Body of pancreas (tissue), 4 donors: ENCODE data around the gene DDX5. TPM values are rescaled to one million over a fixed set of nuclear protein-coding genes. Genes with fewer than 3 reads are reported as not detected.
A peak's percentile ranks its signal among the peaks of the same experiment; 100 is the strongest.

Experiments used
- ATAC-seq: fragments of 150-250 bp; one replicate; pipeline ENCODE4 v1.9.1; 2016
- DNase-seq, 4 donors: peaks; one replicate each; pipeline ENCODE4 v3.0.0-alpha.2; 2019
- H3K27ac ChIP-seq, 4 donors: fragments of 200-600 bp; sonication (generic); 1 replicate in 3 of 4; 2 replicates in 1 of 4; pipeline versions ENCODE4 v1.5.1 to v1.6.1; 2016 to 2019; ENCODE audit warnings: mild to moderate bottlenecking in 1 of 4, mixed read lengths in 1 of 4, moderate library complexity in 1 of 4
- H3K27me3 ChIP-seq, 2 donors: fragments of 200-600 bp; sonication (generic); one replicate each; pipeline ENCODE4 v1.6.0; 2016; ENCODE audit warnings: mild to moderate bottlenecking in 1 of 2
- H3K36me3 ChIP-seq, 2 donors: fragments of 200-600 bp; sonication (generic); replicated peaks in 1 of 2; 2 replicates each; pipeline ENCODE4 v1.5.1; 2016; ENCODE audit warnings: low read depth in 2 of 2; ENCODE audit not compliant: insufficient read depth in 1 of 2
- H3K4me1 ChIP-seq: fragments of 200-600 bp; sonication (generic); one replicate; pipeline ENCODE4 v1.6.0; 2016
- H3K4me3 ChIP-seq, 2 donors: fragments of 200-600 bp; sonication (generic); 1 replicate in 1 of 2; 2 replicates in 1 of 2; pipeline ENCODE4 v1.5.1; 2016 to 2019
- H3K9me3 ChIP-seq, 3 donors: fragments of 200-600 bp; sonication (generic); 1 replicate in 2 of 3; 2 replicates in 1 of 3; pipeline ENCODE4 v1.5.1; 2016
- POLR2A ChIP-seq, 3 donors: fragments of 450-650 bp; IDR thresholded peaks; one replicate each; pipeline ENCODE4 v1.6.1; 2016; ENCODE audit warnings: antibody characterized with exemption in 3 of 3, mild to moderate bottlenecking in 2 of 3
- WGBS, 2 donors: methylation state at CpG; one replicate each; pipeline ENCODE4 v1.1.5; 2017; 5-methylcytosine and 5-hydroxymethylcytosine counted together
- intact Hi-C: fragments of 100-400 bp; cut with DNase I; formaldehyde crosslinking; loops from one replicate; pipeline ENCODE4 v1.15.1; 2023
- total RNA-seq, 2 donors: library from RNA; depleted of rRNA; stranded (reverse); fragments of >200 nt; gene quantifications; one replicate each; pipeline ENCODE4 v1.1.0, GENCODE V29; 2016
- TF ChIP-seq, protein P1 (sequence below), 7 experiments: fragments of 450-650 bp in 4 of 7; fragments of 200-600 bp in 3 of 7; sonication (generic) in 3 of 7; IDR thresholded peaks; one replicate each; pipeline ENCODE4 v1.5.1; 2016 to 2019; ENCODE audit warnings: antibody characterized with exemption in 7 of 7

DDX5 gene
- total RNA-seq, 2 donors from 2014 or later: 487 to 513 TPM

DNA sequence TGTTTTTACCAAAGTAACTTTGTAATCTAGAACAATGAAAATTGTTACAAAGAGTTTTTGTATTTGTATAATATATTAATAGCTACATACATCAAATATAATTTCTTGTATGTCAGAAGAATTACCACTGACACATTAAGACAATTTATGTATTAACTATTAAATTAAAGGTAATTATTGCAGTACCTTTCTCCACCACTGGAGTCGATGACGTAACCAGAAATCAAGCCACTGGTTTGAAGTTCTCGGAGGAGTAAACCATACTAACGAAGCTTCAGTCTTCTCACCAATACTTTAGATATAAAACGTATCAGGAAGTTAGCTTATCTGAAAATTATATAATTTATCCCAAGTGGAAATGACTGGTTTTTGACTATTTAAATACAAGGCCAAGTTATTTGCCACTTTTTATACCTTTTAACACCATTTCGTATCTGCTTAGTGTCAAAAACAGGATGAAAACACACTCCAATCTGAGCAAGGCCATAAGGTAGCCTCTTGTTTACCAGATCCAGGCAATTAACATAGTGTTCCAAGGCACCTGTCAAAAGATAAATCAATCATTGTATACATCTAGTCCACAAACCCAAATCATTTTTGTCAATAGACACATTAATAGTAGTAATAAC, 13.5 kb downstream of the DDX5 start:
- WGBS, 2 donors: 81 to 85% methylated on average over 6 of the region's 6 CpGs
- ATAC-seq (no peak), DNase-seq (no peak)
- H3K27me3 ChIP-seq: no peaks in the 10 kb centered on the region
- H3K9me3 ChIP-seq: no peaks in the 10 kb centered on the region
- no peak for TF ChIP-seq POLR2A (IDR thresholded peaks at IDR 0.05)
- TF ChIP-seq, protein P1, sequence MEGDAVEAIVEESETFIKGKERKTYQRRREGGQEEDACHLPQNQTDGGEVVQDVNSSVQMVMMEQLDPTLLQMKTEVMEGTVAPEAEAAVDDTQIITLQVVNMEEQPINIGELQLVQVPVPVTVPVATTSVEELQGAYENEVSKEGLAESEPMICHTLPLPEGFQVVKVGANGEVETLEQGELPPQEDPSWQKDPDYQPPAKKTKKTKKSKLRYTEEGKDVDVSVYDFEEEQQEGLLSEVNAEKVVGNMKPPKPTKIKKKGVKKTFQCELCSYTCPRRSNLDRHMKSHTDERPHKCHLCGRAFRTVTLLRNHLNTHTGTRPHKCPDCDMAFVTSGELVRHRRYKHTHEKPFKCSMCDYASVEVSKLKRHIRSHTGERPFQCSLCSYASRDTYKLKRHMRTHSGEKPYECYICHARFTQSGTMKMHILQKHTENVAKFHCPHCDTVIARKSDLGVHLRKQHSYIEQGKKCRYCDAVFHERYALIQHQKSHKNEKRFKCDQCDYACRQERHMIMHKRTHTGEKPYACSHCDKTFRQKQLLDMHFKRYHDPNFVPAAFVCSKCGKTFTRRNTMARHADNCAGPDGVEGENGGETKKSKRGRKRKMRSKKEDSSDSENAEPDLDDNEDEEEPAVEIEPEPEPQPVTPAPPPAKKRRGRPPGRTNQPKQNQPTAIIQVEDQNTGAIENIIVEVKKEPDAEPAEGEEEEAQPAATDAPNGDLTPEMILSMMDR (IDR thresholded peaks at IDR 0.05): peak in 6 of 7 experiments; percentile 24 to 74 (median 37)
- H3K36me3 ChIP-seq: peaks cover 0 to 7% of the 10 kb centered on the region in 2 donors
- intact Hi-C loops: no loop called here
- peaks cover 29% of the 10 kb centered on the region for H3K4me1 ChIP-seq
- H3K4me3 ChIP-seq: no peak overlapping the region
- no peak overlapping the region for H3K27ac ChIP-seq

DNA sequence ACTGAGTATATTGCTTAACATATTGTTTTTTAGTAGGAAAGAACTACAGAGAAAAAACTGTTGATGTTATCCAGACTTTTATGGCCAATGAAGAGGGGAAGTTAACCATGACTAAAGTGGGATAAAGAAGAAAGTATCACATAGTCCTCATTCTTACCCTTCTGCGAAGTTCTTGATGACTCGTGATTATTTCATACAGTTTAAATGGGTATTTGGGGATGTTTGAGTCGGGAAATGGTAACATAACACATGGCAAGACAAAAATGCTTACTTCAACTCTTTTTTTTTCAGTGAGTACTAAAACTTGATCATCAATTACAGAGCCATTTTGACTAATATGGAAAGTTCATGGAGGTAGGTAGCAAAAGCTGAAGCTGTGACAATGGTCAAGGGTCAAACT, 14.1 kb downstream of the DDX5 start:
- Histone ChIP-seq H3K9me3 (no peaks in the 10 kb centered on the region), H3K4me3 (no peak overlapping the region), H3K36me3 (peaks cover 0 to 7% of the 10 kb centered on the region in 2 donors), H3K4me1 (peaks cover 24% of the 10 kb centered on the region), H3K27ac (no peak overlapping the region), H3K27me3 (no peaks in the 10 kb centered on the region)
- TF ChIP-seq, protein P1 (IDR thresholded peaks at IDR 0.05): no peak
- no peak for TF ChIP-seq POLR2A (IDR thresholded peaks at IDR 0.05)
- ATAC-seq (no peak), DNase-seq (no peak)
- 74 to 85% methylated on average over 3 of the region's 3 CpGs for WGBS, 2 donors
- intact Hi-C loops: no loop called here

DNA sequence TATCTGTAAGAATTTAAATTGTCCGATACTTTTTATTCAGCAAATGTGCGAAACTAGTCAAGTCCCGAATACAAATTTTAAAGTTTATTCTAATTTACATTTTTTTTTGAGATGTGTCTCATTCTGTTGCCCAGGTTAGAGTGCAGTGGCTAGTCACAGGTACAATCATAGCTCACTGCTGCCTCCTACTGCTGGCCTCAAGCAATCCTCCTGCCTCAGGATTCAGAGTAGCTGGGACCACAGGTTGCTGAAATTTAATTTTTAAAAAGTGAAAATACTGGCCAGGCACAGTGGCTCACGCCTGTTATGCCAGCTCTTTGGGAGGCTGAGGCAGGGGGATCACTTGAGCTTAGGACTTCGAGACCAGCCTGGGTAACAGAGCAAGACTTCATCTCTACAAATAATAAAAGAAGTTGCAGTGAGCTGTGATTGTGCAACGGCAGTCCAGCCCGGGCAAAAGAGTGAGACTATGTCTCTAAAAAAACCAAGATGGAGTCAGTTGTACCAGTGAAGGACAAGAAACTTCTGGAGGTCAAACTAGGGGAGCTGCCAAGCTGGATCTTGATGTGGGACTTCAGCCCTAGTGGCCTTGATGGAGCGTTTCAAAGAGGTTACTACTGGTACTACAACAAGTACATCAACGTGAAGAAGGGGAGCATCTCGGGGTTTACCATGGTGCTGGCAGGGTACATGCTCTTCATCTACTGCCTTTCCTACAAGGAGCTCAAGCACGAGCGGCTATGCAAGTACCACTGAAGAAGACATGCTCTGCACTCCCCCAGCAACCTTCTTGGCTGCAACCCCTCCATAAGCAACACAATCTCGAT, 14.8 kb downstream of the DDX5 start:
- ATAC-seq (no peak), DNase-seq (peak in 2 of 4 donors; percentile 28 to 29)
- H3K27ac ChIP-seq: no peak overlapping the region
- peaks cover 24% of the 10 kb centered on the region for H3K4me1 ChIP-seq
- H3K36me3 ChIP-seq: peaks cover 0 to 7% of the 10 kb centered on the region in 2 donors
- TF ChIP-seq, protein P1 (IDR thresholded peaks at IDR 0.05): peak in 4 of 7 experiments; percentile 14 to 40 (median 28)
- TF ChIP-seq POLR2A (IDR thresholded peaks at IDR 0.05): no peak
- H3K27me3 ChIP-seq: no peaks in the 10 kb centered on the region
- no peaks in the 10 kb centered on the region for H3K9me3 ChIP-seq
- intact Hi-C loops: no loop called here
- no peak overlapping the region for H3K4me3 ChIP-seq
- WGBS, 2 donors: 86 to 91% methylated on average over 13 of the region's 13 CpGs

DNA sequence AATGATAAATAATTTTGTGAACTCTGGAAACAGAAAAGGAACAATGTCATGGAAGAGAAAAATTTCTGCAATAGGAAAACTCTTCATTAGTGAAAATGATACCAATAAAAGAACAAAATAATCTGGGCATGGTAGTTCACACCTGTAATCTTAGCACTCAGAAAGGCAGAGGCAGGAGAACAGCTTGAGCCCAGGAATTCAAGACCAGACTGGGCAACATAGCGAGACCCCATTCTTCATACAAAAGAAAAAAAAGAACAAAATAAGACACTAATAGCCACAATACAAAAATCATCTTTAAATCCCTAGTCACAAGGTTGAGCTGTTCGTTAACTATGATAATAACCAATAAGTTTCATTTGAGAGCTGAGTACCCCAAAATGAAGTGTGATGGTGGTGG, 17.8 kb downstream of the DDX5 start:
- Histone ChIP-seq H3K4me3 (no peak overlapping the region), H3K9me3 (no peaks in the 10 kb centered on the region), H3K27me3 (no peaks in the 10 kb centered on the region), H3K36me3 (peaks cover 4 to 7% of the 10 kb centered on the region in 2 donors), H3K27ac (no peak overlapping the region), H3K4me1 (no peaks in the 10 kb centered on the region)
- intact Hi-C loops: no loop called here
- ATAC-seq (no peak), DNase-seq (no peak)
- 89 to 95% methylated on average over 2 of the region's 2 CpGs for WGBS, 2 donors
- TF ChIP-seq, protein P1 (IDR thresholded peaks at IDR 0.05): no peak
- TF ChIP-seq POLR2A (IDR thresholded peaks at IDR 0.05): no peak
